Measurements from ENCODE around the gene SLC36A1. TPM values are rescaled to one million over a fixed set of nuclear protein-coding genes. Genes with fewer than 3 reads are reported as not detected.

The SLC36A1 gene
- total and polyA plus RNA-seq, 2 donors (not counting 3 experiments of a cell fraction or from before 2014, with no cell fraction given): 11.8 to 14.5 TPM

GRCh38 chr5:151483176-151483575, 35.8 kb downstream of the SLC36A1 start:
- DNase-seq (ENCODE audit: low read depth, low spot score) (no peak), FAIRE-seq (no peak)
- no peak overlapping the region for H3K27ac ChIP-seq (ENCODE audit: insufficient read depth, low read depth, low read length)
- ChIA-PET CTCF (interaction anchor here (0.8 to 2.1 kb wide), 3 partner anchors 9 to 19 kb away, joined by 3 to 5 read pairs (median 3); no protein-coding TSS in a partner anchor), POLR2A (no interaction called here)
- no peaks in the 10 kb centered on the region for H3K9me3 ChIP-seq (replicated peaks; ENCODE audit: control insufficient read depth, insufficient read depth, low read length)
- H3K4me3 ChIP-seq (replicated peaks in 1 of 3; ENCODE audit: insufficient read depth in 1 of 3, low read depth in 1 of 3, low read length in 3 of 3): no peak overlapping the region
- H2AFZ ChIP-seq (ENCODE audit: low read depth, low read length): no peak overlapping the region
- H3K79me2 ChIP-seq (ENCODE audit: control insufficient read depth, insufficient read depth, low read length): no peaks in the 10 kb centered on the region
- H3K4me1 ChIP-seq (ENCODE audit: control insufficient read depth, extremely low read depth, insufficient read depth, low read length): no peaks in the 10 kb centered on the region
- H4K20me1 ChIP-seq (replicated peaks; ENCODE audit: control insufficient read depth, extremely low read depth, insufficient read depth, low read length): no peaks in the 10 kb centered on the region
- intact Hi-C loops (cut with micrococcal nuclease): no loop called here
- peaks cover 0 to 8% of the 10 kb centered on the region in 2 experiments for H3K36me3 ChIP-seq (ENCODE audit: control insufficient read depth in 2 of 2, extremely low read depth in 1 of 2, insufficient read depth in 2 of 2, low read length in 2 of 2)
- no TSS peak for BruUV-seq (replicated peaks)
- H3K4me2 ChIP-seq (ENCODE audit: insufficient read depth, low read length): no peak overlapping the region
- H3K9me1 ChIP-seq (replicated peaks; ENCODE audit: control insufficient read depth, extremely low read depth, insufficient read depth, low read length): no peaks in the 10 kb centered on the region
- no peak for TF ChIP-seq MAX (IDR thresholded peaks at IDR 0.05; ENCODE audit: insufficient read depth, insufficient read length)
- TF ChIP-seq CTCF (IDR thresholded peaks at IDR 0.05; ENCODE audit: extremely low read depth in 1 of 2, insufficient read depth in 1 of 2, low read depth in 1 of 2, low read length in 2 of 2): no peak
- TF ChIP-seq GATA2 (IDR thresholded peaks at IDR 0.05; ENCODE audit: insufficient read depth, insufficient read length, low read depth, low read length): no peak
- TF ChIP-seq FOS (IDR thresholded peaks at IDR 0.05; ENCODE audit: borderline replicate concordance, insufficient read depth, low read length): no peak
- no peak for TF ChIP-seq JUN (IDR thresholded peaks at IDR 0.05; ENCODE audit: borderline replicate concordance, insufficient read depth, insufficient read length, low read depth)
- no peak for TF ChIP-seq MYC (IDR thresholded peaks at IDR 0.05; ENCODE audit: low read depth, low read length)
- no peak for TF ChIP-seq EZH2 (IDR thresholded peaks at IDR 0.05; ENCODE audit: borderline replicate concordance, low read depth, low read length, severe bottlenecking)
- H3K27me3 ChIP-seq (ENCODE audit: control insufficient read depth in 2 of 2, insufficient read depth in 2 of 2, low read length in 2 of 2): no peaks in the 10 kb centered on the region
- H3K9ac ChIP-seq (replicated peaks; ENCODE audit: extremely low read depth, insufficient read depth, low read length): no peak overlapping the region
- dilution Hi-C loops (cut with MboI; ENCODE audit: extremely low pct_ligation_motif_present, low sequenced_read_pairs): no loop called here

All from endothelial cell of umbilical vein (primary cell).